NCI-H345 treated with DMSO at 0.1 percent for 48 hours (cell line): Measurements from ENCODE around the gene GALNT17.

ENCODE experiments used
- DNase-seq: peaks from one replicate; lab custom pipeline; 2025; ENCODE audit not compliant: unreplicated experiment; lab: John Stamatoyannopoulos, UW

The GALNT17 gene

GRCh38 chr7:71486856-71487628 lies 355.1 kb downstream of the GALNT17 start:
- no peak for DNase-seq

- no peak for DNase-seq
These were observed 356.4 kb downstream of the GALNT17 start for GRCh38 chr7:71488308-71488707.

DNA sequence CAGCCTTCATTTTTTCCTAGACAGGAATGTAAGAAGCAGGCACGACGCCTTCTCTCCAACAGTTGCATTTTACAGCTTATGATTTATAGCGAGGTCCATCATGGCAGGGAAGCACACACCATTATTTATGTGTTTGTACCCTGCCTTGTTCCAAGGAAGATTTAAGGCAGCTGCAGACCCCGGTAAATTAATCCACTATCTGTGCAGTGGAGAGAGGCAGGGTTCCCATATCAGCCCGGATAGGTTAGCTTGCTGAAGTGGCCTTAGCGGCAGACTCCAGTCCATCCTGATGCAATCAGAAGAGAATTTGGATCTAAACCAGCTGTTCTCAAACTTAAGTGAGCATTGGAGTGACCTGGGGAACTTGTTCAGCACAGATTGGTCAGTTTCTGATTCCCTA lies 359.4 kb downstream of the GALNT17 start:
- no peak for DNase-seq

- no peak for DNase-seq
These were observed 363.9 kb downstream of the GALNT17 start for GRCh38 chr7:71495828-71496227.

- no peak for DNase-seq
These were observed 365.5 kb downstream of the GALNT17 start for GRCh38 chr7:71497256-71497946.

DNA sequence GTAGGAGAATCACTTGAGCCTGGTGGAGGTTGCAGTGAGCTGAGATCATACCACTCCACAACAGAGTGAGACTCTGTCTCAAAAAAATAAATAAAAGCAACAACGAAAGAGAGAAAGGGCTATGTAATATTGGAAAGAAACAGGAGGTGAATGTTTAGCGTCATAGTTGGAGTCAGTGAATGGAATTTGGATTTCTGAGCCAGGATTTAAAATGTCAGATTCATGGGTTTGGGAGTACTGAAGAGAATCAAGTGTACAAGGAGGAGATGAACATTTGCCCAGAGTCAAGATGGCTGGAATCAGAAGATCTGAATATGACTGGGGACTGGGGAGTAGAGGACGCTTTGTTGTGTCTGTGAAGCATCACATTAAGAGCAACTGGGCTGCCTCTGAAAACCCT lies 366.4 kb downstream of the GALNT17 start:
- DNase-seq, result no peak

DNA sequence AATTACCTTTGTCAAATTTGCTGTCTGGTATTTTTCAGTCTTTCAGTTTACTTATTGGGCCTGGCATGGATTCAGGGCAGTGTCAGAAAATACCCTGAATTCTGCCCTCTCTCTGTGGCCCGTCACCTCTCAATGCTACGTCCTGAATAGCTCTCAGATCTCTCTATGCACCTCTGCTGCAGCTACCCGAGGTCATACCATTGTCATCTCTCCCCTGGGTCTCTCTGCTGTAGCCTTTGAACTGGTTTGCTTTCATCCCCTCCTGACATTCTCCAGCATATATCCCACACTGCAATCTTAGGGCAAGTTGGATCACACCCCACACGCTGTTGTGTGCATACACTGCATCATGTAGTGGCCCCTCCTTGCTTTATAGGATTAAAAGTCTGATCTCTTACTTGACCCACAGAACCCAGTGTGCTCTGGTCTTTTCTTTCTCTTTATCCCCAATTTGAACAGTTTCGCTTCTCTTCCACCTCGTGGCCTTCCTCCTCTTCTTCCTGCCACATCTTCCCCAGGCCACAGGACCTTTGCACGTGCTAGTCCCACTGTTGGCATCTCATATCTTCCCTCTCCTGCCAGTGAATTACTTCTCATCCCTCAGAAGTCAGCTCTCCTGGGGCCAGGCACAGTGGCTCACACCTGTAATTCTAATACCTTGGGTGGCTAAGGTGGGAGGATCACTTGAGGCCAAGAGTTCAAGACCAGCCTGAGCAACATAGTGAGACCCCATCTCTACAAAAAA lies 372.9 kb downstream of the GALNT17 start:
- DNase-seq, result no peak

DNA sequence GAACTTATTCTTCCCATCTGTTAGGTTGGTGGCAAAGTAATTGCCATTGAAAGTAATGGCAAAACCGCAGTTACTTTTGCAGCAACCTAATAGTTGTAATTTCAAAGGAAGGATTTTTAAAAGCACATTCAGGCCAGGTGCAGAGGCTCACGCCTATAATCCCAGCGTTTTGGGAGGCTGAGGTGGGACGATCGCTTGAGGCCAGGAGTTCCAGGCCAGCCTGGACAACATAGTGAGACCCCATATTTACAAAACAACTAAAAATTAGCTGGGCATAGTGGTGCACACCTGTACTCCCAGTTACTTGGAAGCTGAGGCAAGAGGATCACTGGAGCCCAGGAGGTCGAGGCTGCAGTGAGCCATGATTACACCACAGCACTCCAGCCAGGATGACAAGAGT lies 374.9 kb downstream of the GALNT17 start:
- no peak for DNase-seq

- DNase-seq, result no peak
These were observed 376.0 kb downstream of the GALNT17 start for GRCh38 chr7:71507680-71508602.

- no peak for DNase-seq
These were observed 377.4 kb downstream of the GALNT17 start for GRCh38 chr7:71509381-71509780.

DNA sequence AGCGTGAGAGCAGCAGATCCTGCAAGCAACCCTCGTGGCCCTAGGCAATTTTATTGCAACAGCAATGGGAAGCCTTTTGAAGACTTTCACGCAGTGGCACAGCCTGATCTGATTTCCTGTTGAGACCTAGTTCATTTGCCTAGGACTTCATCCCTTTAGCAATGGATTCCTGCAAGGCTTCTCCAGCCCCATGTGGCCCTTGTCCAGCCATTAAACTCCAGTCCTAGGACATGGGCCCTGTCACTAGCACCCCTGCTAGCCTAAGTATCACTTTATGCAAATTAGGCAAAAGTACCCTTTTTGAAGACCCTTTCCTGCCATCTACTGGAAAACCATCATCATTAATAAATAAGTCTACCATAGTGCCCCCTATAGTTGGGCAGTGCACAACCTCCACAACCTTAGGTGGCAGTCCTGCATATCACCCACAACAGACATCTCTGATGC lies 379.4 kb downstream of the GALNT17 start:
- no peak for DNase-seq

GRCh38 chr7:71517940-71518699 lies 386.2 kb downstream of the GALNT17 start:
- no peak for DNase-seq

DNA sequence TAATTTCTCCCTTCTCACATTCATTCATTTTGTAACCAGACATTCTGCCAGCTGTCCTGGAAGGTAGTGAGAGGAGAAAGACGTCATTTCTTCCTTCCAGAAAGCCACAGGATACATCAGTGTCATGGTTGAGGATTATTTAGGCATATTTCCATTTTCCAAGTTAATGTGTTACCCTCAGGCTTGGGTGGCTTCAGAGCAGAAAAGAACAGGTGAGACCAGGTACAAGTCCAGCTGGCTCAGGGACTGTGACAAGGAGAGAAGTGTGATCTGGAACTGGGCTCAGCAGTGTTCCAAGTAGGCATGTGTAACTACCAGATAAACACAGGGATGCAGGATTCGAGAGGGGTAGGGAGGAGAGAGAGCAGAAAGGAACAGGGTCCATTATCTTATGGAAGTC lies 386.9 kb downstream of the GALNT17 start:
- DNase-seq, result no peak

DNA sequence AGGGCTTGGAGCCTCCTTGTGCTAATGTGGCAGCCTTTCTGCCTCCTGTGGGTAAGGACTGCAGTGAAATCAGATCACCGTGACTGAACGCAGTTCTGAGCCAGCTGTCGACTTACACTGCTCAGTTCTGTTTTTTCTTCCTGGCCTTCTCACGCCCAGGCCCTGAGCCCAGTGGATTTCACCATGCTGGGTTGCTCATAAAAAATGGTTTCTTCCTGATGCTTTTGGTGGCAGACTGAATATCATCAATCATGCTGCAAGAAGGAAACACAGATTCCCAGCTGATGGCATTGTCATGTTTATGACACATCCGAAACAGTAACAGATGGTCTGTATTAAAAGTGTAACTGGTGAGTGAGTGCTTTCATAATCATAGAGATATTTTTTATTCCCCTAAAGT lies 389.6 kb downstream of the GALNT17 start:
- DNase-seq, result no peak

DNA sequence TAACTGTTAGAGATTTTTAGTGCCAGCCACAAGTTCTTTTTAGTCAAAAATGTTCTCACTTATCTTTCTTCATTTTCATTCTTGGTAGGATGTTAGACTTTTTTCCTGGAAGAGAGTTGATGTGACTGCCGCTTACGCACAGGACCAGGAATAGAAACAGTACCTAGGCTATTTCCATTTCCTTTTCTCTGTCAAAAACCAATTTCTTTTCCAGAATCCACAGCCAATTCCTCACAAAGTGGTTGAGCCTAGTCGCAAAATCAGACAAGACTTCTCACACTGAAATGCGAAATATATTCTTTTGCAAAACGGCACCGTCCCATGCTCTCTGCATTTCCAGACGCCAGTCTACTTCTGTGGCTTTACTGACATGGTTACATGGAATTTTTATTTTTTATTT lies 394.2 kb downstream of the GALNT17 start:
- no peak for DNase-seq

- no peak for DNase-seq
These were observed 395.3 kb downstream of the GALNT17 start for GRCh38 chr7:71527213-71527612.

GRCh38 chr7:71535616-71536015 lies 403.7 kb downstream of the GALNT17 start:
- no peak for DNase-seq

GRCh38 chr7:71538210-71538609 lies 406.3 kb downstream of the GALNT17 start:
- no peak for DNase-seq

DNA sequence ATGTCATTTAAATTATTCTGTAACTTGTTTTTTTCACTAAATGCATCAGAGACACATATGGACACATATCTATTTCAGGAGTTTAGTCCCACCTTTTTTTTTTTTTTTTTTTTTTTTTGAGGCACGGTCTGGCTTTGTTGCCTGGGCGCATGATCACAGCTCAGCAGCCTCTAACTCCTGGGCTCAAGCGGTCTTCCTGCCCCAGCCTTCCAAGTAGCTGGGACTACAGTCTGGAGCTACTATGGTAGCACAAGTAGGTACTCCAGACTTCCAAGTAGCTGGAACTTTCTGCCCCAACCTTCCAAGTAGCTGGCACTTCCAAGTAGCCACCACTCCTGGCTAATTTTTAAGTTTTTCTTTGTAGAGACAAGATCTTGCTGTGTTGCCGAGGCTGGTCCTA lies 407.7 kb downstream of the GALNT17 start:
- no peak for DNase-seq

DNA sequence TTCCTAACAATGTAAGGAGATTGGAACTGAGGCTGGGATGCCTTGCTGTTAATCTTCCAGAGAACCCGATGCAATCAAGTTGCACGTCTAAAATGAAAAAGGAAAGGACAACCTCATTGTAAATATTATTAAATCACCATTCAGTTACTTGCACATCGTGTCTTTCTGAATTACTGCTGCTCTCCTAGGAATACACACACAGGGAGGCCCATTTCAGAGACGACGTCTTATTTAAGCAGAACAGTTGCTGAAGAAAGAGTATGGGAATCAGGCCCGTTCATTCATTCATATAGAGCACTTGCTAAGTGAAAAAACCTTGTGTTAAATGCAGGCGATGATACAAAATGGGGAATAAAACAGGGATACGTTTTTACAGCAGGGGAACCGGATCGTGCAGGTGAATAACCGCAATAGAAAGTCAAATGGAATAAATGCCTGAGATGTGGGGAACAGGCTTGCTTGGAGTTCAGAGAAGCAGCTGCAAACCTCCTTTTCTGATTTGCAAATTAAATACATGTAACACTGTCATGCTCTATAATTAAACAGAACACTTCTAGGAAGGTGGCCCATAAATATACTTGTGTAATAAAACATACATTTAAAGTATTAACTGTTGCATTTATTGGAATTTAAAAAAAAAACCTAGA lies 409.9 kb downstream of the GALNT17 start:
- DNase-seq, result no peak
